ENCODE results near the gene P2RX3. TPM values are rescaled to one million over a fixed set of nuclear protein-coding genes. Genes with fewer than 3 reads are reported as not detected.
"Not testable (repeated sequence)": the region's sequence is repeated elsewhere in the genome, so short reads cannot be mapped to it uniquely, and the experiment has no call there.

The P2RX3 gene
- total RNA-seq, 1 experiment from 2014 or later: not detected

DNA sequence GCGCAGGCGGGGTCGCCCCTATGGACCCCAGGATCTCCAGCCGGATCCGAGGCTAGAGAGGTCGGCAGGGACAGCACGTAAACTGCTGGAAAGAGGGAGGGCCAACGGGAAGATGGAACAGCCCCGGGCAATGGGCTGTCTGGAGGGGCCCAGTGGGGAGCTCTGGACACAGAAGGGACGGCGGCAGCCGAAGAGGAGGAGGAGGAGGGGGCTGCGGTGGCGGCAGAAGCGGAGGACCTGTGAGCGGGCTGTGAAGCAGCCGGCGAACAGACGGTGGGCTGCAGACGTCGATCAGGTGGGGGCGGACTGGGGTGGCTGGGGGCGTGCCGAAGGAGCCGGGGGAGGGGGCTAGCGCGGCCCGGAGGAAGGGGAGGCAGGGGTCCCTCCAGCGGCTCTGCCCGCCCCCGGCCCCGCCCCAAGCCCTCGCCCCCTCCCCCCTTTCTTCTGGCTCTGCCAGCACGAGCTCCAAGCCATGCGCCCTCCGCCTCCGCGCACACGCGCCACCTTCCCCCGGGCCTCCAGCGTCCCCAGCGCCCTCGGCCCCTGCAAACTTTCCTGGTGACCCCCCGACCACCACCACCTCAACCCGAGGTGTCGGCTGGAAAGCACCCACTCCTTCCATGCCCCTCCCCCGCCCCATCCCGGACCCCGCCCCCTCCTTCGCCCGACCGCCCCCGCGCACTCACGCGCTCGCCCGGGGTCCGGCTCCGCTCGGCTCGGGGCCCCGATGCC, 13.8 kb upstream of the P2RX3 start:
- peak; percentile 30 for DNase-seq (ENCODE audit: low read depth)

DNA sequence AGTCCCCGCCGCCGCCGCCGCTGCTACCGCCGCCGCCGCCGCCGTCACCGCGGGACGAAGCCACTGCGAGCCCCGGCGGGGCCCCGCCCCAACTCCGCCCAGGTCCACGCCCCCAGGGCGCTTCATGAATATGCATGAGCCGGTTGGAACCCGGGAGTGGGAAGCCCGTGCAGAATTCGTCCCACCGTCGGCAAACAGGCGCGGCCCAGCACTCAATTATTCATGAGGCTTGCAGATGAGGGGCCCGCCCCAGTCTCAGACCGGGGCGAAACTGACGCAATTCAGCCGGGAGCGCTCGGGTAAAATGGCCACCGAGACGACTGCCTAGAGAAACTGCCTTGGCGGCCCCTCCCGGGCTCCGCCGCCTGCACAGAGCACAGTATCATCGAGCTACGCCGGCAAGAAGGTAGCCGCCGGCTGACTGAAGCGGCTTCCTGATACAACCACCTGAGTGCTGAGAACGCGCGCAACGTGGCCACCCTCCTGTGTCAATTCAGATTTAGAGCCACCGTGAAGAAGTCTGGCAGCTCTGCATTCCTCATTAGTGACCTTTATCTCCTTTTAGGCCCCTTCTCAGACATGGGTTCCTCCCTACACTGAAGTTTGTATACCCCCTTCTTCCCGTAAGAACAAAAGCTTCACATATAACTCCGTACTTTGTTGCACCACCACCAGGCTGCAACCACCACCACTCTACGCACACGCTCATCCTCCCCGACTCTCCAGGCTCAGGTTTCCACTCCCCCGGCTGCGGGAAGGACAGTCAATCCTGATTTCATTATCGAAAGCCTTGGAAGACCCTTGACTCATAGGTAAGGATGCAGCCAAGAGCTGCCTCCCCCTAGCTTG, 13.0 kb upstream of the P2RX3 start, which contains the start of gene TNKS1BP1:
TSS of gene TNKS1BP1 (minus strand) at position 67 of the 849 bp plus-strand sequence. CDS start 3,067 bp downstream, outside the sequence.
- peak; percentile 94 for DNase-seq (ENCODE audit: low read depth)

DNA sequence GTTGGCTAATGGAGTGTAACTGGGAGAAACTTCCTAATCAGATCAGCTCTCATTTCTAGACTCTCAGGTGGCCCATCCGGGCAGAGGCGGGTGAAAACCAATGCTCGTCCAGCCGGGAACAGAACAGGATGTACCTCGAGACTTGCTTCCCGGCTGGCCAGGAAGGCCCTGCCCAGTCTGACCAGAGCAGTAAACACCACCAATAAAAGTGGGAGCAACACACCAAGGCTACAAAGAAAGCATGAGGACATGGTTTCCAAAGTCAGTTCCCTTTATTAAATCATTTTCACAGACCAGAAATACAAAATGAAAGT, 12.5 kb upstream of the P2RX3 start:
- DNase-seq (ENCODE audit: low read depth): no peak

- no peak for DNase-seq (ENCODE audit: low read depth)
Measured at GRCh38 chr11:57327721-57328120, 10.4 kb upstream of the P2RX3 start.

- no peak for DNase-seq (ENCODE audit: low read depth)
Measured at GRCh38 chr11:57330029-57330428, 8.1 kb upstream of the P2RX3 start.

GRCh38 chr11:57331720-57332119, 6.4 kb upstream of the P2RX3 start:
- no peak for DNase-seq (ENCODE audit: low read depth)

- no peak for DNase-seq (ENCODE audit: low read depth)
Measured at GRCh38 chr11:57332694-57333440, 5.3 kb upstream of the P2RX3 start.

- no peak for DNase-seq (ENCODE audit: low read depth)
Measured at GRCh38 chr11:57335023-57335342, 3.2 kb upstream of the P2RX3 start.

DNA sequence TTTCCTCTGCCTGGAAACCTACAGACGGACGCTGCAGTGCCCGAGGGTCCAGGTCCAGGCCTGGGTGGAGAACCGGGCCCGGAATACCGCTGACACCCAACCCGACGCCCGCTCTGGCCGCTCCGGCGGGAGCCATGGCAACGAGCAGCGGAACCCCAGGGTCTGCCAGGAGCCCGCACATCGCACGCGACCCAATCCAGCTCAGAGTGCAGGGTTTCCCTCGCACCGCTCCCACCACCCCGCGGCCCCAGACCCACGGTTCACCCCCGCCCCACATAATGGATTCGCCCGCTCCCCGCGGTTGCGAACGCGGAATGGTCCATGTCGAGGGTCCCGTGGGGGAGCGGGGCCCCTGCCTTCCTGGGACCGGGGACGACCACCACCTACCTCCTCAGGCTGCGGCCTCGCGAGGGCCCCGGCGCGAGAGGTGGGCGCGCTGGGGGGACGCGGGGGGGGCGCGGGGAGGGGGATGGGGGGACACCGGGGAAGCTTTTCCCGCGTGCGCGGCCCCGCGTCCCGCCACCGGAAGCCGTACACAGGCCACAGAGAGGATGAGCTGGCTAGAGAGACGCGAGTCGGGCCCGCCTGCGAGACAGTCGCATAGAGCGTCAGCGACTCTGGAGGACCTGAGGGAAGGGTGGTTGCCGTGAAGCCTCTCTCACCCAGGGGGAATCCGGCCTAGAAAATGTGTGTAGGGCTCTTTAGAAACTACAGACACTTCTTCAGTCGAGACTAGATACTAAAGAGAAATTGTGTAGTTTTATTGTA, 2.6 kb upstream of the P2RX3 start, which contains the start of gene SSRP1:
TSS of gene SSRP1 (minus strand) at position 550 of the 768 bp plus-strand sequence. CDS start 771 bp downstream, outside the sequence.
- DNase-seq (ENCODE audit: low read depth): peak; percentile 80

DNA sequence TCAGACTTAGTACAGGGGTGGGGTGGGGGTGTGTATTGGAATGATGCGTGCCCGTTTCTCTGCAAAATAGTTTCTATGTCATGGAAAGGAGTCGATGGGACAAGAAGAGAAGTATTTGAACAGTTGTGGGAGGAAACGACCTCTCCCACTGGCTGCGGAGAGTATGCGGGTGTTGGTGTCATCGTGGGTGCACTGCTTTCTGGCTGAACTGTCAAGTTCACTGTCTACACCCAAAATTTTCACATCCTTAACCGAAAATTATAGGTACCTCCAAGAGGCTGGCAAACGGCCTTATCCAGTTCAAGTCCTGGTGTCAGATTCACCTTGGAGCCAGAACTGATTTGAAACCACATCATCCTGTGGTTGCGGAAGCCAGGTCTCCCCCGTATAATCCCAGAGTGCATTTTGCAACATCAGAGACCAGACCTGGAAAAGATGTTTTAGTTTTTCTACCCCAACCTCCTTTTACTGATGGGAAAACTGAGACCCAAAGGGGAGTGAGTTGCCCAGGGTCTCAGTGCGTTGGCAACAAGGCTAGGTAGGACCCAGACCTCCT, 2.0 kb upstream of the P2RX3 start:
- DNase-seq (ENCODE audit: low read depth): no peak

DNA sequence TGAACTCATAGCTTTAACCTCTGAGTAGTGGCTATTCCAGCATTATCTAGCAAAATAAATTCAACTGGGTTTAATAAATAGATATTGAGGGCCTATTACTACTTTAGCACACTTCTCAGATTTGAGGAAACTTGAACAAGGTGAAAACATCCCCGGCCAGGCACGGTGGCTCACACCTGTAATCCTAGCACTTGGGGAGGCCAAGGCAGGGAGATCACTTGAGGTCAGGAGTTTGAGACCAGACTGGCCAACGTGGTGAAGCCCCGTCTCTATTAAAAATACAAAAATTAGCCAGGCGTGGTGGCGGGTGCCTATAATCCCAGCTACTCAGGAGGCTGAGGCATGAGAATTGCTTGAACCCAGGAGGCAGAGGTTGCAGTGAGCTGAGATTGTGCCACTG, 1.3 kb upstream of the P2RX3 start:
- not testable (repeated sequence) for DNase-seq (ENCODE audit: low read depth)

GRCh38 chr11:57339328-57339727, 1.2 kb downstream of the P2RX3 start:
- no peak for DNase-seq (ENCODE audit: low read depth)

DNA sequence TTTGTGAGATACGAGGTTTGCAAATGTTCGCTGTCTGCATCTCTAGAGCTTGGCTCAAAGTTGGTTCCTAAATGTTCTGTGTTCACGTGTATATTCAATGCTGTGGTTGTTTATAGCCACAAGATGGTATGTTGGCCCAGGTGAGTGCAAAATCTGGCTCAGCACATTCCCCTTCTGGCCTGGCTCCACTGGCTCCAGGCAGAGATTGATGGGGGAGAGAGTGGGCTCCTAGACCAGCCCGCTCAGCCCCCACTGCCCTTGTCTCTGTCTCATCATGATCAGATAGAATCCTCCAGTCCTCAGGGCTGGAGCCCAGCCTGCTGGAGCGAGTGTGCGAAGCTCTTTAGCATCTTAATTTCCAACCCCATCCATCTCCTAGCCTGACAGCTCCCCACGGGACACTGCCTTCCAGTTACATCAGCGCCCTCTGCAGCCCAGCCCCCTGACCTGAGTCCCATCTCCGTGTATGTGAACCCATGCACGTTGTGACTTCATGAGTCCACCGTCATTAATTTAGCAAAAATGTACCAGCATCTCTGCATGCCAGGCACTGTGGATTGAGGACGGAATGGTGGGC, 2.0 kb downstream of the P2RX3 start:
- no peak for DNase-seq (ENCODE audit: low read depth)

DNA sequence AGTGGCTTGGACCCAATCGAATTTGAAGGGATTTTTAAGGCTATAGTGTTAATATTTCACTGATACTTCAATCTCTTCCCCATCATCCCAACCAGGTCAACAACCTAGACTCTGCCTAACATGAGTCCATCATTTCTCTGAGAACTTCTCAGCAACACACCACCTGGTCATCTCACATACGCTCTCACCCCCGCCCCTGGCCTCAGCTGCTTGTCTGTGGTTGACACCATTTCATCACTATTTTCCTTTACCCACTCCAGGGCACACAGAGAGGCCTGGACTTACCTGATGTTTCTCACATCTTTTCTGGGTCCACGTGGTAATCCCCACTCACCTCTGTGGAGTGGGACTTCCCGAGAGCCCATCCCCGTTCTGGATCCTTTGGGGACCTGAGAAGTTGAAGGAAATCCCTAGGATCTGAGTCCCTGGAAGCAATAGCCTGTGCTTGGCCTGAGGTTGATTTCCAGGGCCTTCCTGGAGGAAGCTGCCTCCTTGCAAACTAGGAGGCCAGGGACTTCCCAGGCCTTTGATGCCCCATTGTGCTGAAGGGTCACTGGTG, 3.2 kb downstream of the P2RX3 start:
- no peak for DNase-seq (ENCODE audit: low read depth)

DNA sequence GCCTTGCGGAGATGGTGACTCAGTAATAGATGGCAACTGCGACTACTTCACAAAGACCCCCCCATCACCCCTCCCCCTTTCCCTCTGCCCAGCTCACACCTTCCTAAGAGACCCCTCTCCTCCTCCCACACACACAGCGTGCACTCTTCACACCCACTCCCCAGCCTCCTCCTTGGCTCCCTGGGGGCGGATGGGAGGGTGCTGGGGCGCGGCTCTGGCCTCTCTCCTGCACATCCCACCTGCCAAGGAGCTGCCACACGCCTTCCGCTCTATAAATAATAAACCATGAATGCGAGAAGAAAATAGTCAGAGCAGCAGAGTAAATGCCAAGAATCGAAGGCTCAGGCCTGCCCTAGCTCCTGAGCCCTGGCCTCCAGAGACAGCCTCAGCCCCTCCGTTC, 4.5 kb downstream of the P2RX3 start:
- no peak for DNase-seq (ENCODE audit: low read depth)

- no peak for DNase-seq (ENCODE audit: low read depth)
Measured at GRCh38 chr11:57343825-57344224, 5.7 kb downstream of the P2RX3 start.

DNA sequence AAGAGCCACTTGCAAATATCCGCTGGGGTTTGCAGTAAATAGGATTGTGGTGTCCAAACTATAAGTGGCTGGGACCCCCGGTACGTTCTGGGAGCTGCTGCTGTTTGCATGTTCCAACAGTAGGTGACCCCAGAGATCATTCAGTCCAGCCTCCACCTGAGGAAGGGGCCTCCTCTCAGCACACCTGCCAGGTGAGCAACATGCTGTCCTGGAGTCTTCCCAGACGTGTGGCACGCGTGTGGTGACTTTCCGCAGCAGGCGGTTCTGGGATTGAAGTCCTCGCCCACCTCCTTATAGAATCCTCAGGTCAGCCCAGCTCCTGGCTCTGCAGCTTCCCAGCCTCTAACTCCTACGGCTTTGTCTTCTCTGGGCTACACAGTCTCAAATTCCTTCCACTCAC, 6.7 kb downstream of the P2RX3 start:
- no peak for DNase-seq (ENCODE audit: low read depth)

- DNase-seq (ENCODE audit: low read depth): peak; percentile 53
Measured at GRCh38 chr11:57345555-57346211, 7.5 kb downstream of the P2RX3 start.

GRCh38 chr11:57347336-57347735, 9.2 kb downstream of the P2RX3 start:
- no peak for DNase-seq (ENCODE audit: low read depth)

DNA sequence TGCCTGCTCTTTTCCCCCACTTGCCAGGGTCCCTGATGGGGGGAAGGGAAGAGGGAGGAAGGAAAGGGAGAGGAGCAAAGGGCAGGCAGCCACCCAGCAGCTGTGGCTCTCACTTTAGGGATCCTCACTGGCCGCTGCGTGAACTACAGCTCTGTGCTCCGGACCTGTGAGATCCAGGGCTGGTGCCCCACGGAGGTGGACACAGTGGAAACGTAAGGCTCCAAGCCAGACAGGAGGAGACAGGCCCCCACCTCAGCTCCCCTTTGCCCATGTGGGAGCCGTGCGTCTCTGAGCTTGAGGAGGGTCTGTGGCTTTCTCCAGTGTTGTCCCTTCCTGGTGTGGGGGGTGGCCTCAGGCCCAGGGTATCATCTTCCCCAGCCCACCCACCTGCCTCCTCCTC, 9.9 kb downstream of the P2RX3 start:
- DNase-seq (ENCODE audit: low read depth): no peak

Measured in HT1080 (cell line).